ENCODE data around the gene QSER1. TPM values are rescaled to one million over a fixed set of nuclear protein-coding genes. Genes with fewer than 3 reads are reported as not detected.

Gene QSER1
- total and polyA plus RNA-seq, 4 donors: 3.5 to 59.9 (median 10.6) TPM

GRCh38 chr11:33015621-33016551, 123.3 kb downstream of the QSER1 start, which contains the start of gene DEPDC7:
Gene DEPDC7 (plus strand): TSS chr11:33015878. CDS start chr11:33015956, 78 bp downstream.
- ATAC-seq (ENCODE audit: insufficient read depth, low FRiP score): peak; percentile 97
- Histone ChIP-seq H3K27ac (ENCODE audit: low read depth in 1 of 2, low read length in 1 of 2) (no peak within 1 kb of the TSS), H3K4me1 (ENCODE audit: control insufficient read depth in 5 of 5, insufficient read depth in 5 of 5, low read length in 5 of 5) (peaks cover 0 to 14% (median 3%) of the 10 kb centered on the region in 5 donors), H3K4me3 (peak within 1 kb of the TSS; percentile 55), H3K9ac (ENCODE audit: insufficient read depth in 1 of 2, low read length in 2 of 2) (peak within 1 kb of the TSS; percentile 44 to 81), H3K36me3 (ENCODE audit: control insufficient read depth in 4 of 4, insufficient read depth in 4 of 4, low read length in 4 of 4) (no peaks in the 10 kb centered on the region), H3K27me3 (ENCODE audit: control insufficient read depth in 3 of 3, insufficient read depth in 3 of 3, low read length in 2 of 3) (no peaks in the 10 kb centered on the region), H3K9me3 (ENCODE audit: control insufficient read depth in 4 of 4, insufficient read depth in 3 of 4, low read length in 3 of 4) (peaks cover 0 to 4% (median 0%) of the 10 kb centered on the region in 4 donors)
- DNase-seq: peak; percentile 94 to 95 (median 95)
- WGBS, 2 donors: 4 to 6% methylated on average over 62 to 89 of the region's 89 CpGs
- TF ChIP-seq, protein P1, sequence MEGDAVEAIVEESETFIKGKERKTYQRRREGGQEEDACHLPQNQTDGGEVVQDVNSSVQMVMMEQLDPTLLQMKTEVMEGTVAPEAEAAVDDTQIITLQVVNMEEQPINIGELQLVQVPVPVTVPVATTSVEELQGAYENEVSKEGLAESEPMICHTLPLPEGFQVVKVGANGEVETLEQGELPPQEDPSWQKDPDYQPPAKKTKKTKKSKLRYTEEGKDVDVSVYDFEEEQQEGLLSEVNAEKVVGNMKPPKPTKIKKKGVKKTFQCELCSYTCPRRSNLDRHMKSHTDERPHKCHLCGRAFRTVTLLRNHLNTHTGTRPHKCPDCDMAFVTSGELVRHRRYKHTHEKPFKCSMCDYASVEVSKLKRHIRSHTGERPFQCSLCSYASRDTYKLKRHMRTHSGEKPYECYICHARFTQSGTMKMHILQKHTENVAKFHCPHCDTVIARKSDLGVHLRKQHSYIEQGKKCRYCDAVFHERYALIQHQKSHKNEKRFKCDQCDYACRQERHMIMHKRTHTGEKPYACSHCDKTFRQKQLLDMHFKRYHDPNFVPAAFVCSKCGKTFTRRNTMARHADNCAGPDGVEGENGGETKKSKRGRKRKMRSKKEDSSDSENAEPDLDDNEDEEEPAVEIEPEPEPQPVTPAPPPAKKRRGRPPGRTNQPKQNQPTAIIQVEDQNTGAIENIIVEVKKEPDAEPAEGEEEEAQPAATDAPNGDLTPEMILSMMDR (IDR thresholded peaks at IDR 0.05; ENCODE audit: control extremely low read depth, extremely low read depth): no peak

GRCh38 chr11:33016654-33017053, 124.0 kb downstream of the QSER1 start:
- no peak overlapping the region for H3K27ac ChIP-seq (ENCODE audit: low read depth in 1 of 2, low read length in 1 of 2)
- no peak for DNase-seq
- ATAC-seq (ENCODE audit: insufficient read depth, low FRiP score): no peak
- H3K27me3 ChIP-seq (ENCODE audit: control insufficient read depth in 3 of 3, insufficient read depth in 3 of 3, low read length in 2 of 3): no peaks in the 10 kb centered on the region
- H3K36me3 ChIP-seq (ENCODE audit: control insufficient read depth in 4 of 4, insufficient read depth in 4 of 4, low read length in 4 of 4): no peaks in the 10 kb centered on the region
- H3K9ac ChIP-seq (ENCODE audit: insufficient read depth in 1 of 2, low read length in 2 of 2): peak overlapping the region; percentile 44 to 81
- peaks cover 0 to 4% (median 0%) of the 10 kb centered on the region in 4 donors for H3K9me3 ChIP-seq (ENCODE audit: control insufficient read depth in 4 of 4, insufficient read depth in 3 of 4, low read length in 3 of 4)
- peaks cover 0 to 16% (median 3%) of the 10 kb centered on the region in 5 donors for H3K4me1 ChIP-seq (ENCODE audit: control insufficient read depth in 5 of 5, insufficient read depth in 5 of 5, low read length in 5 of 5)
- H3K4me3 ChIP-seq: no peak overlapping the region
- 27 to 52% methylated on average over 4 of the region's 4 CpGs for WGBS, 2 donors
- TF ChIP-seq, protein P1 (IDR thresholded peaks at IDR 0.05; ENCODE audit: control extremely low read depth, extremely low read depth): no peak

- no peak for ATAC-seq (ENCODE audit: insufficient read depth, low FRiP score)
- H3K4me1 ChIP-seq (ENCODE audit: control insufficient read depth in 5 of 5, insufficient read depth in 5 of 5, low read length in 5 of 5): peaks cover 0 to 23% (median 3%) of the 10 kb centered on the region in 5 donors
- WGBS, 2 donors: 82 to 84% methylated on average over 9 of the region's 9 CpGs
- peaks cover 0 to 4% (median 0%) of the 10 kb centered on the region in 4 donors for H3K9me3 ChIP-seq (ENCODE audit: control insufficient read depth in 4 of 4, insufficient read depth in 3 of 4, low read length in 3 of 4)
- H3K36me3 ChIP-seq (ENCODE audit: control insufficient read depth in 4 of 4, insufficient read depth in 4 of 4, low read length in 4 of 4): no peaks in the 10 kb centered on the region
- H3K27ac ChIP-seq (ENCODE audit: low read depth in 1 of 2, low read length in 1 of 2): no peak overlapping the region
- TF ChIP-seq, protein P1 (IDR thresholded peaks at IDR 0.05; ENCODE audit: control extremely low read depth, extremely low read depth): no peak
- no peak overlapping the region for H3K9ac ChIP-seq (ENCODE audit: insufficient read depth in 1 of 2, low read length in 2 of 2)
- H3K4me3 ChIP-seq: no peak overlapping the region
- DNase-seq: no peak
- H3K27me3 ChIP-seq (ENCODE audit: control insufficient read depth in 3 of 3, insufficient read depth in 3 of 3, low read length in 2 of 3): no peaks in the 10 kb centered on the region
Observed at GRCh38 chr11:33017478-33017877, 124.9 kb downstream of the QSER1 start.

All from lung (tissue), 12 donors.